HEK293 (cell line): ENCODE data around the gene DPF3.

Experiments
- CTCF ChIA-PET: fragments of 350-600 bp; formaldehyde crosslinking; extraction: SDS; loops from one replicate; lab custom pipeline; 2021; ENCODE audit warnings: antibody characterized with exemption; lab: Yijun Ruan, JAX
- POLR2A ChIA-PET: fragments of 300-600 bp; formaldehyde crosslinking; extraction: SDS; loops from one replicate; lab custom pipeline; 2020; ENCODE audit warnings: antibody characterized with exemption, inconsistent platforms; lab: Yijun Ruan, JAX
- H3K27ac ChIP-seq: fragments of 200-500 bp; sonication (Bioruptor generic); 2 replicates; pipeline ENCODE4 v1.5.1; 2014; ENCODE audit warnings: low read depth, low read length, control low read depth, inconsistent platforms; ENCODE audit errors: extremely low read depth
- H3K36me3 ChIP-seq, 2 experiments: fragments of 200-500 bp in 1 of 2; sonication (Bioruptor generic) in 1 of 2; 1 replicate in 1 of 2; 2 replicates in 1 of 2; pipeline ENCODE4 v1.5.1; 2014 to 2017; ENCODE audit warnings: inconsistent platforms in 2 of 2, low read length in 2 of 2; ENCODE audit not compliant: control insufficient read depth in 2 of 2, insufficient read depth in 1 of 2
- H3K4me1 ChIP-seq: fragments of 200-500 bp; sonication (Bioruptor generic); 2 replicates; pipeline ENCODE4 v1.5.1; 2014; ENCODE audit warnings: mild to moderate bottlenecking, low read length, inconsistent platforms; ENCODE audit not compliant: control insufficient read depth, insufficient read depth
- H3K4me3 ChIP-seq: 2 replicates; pipeline ENCODE4 v1.5.1; 2011; ENCODE audit warnings: low read depth, mild to moderate bottlenecking, control low read depth, low read length, moderate library complexity
- H3K9me3 ChIP-seq: fragments of 200-500 bp; sonication (Bioruptor generic); 2 replicates; pipeline ENCODE4 v1.5.1; 2014; ENCODE audit warnings: low read depth, low read length, inconsistent platforms; ENCODE audit not compliant: control insufficient read depth, insufficient read depth
- HOXC10 ChIP-seq: sonication (generic); formaldehyde crosslinking; IDR thresholded peaks from 2 replicates; pipeline ENCODE4 v1.8.1; 2023; ENCODE audit warnings: mild to moderate bottlenecking, missing genetic modification reagents
- REPIN1 ChIP-seq: fragments of 450-650 bp; formaldehyde crosslinking; IDR thresholded peaks from 2 replicates; pipeline ENCODE4 v1.5.1; 2017; ENCODE audit warnings: missing biosample characterization, missing genetic modification characterization, low read depth
- SCRT2 ChIP-seq: fragments of 450-650 bp; formaldehyde crosslinking; IDR thresholded peaks from 2 replicates; pipeline ENCODE4 v1.5.1; 2016; ENCODE audit warnings: missing biosample characterization, missing genetic modification characterization
- ZNF121 ChIP-seq: fragments of 450-650 bp; formaldehyde crosslinking; IDR thresholded peaks from 2 replicates; pipeline ENCODE4 v1.5.1; 2016; ENCODE audit warnings: missing biosample characterization, missing genetic modification characterization
- ZNF274 ChIP-seq, 2 experiments: fragments of 200-500 bp in 1 of 2; fragments of 450-650 bp in 1 of 2; sonication (Bioruptor generic) in 1 of 2; formaldehyde crosslinking in 1 of 2; IDR thresholded peaks; 2 replicates each; pipeline versions ENCODE4 v1.5.1 to v1.6.1; 2014 to 2016; ENCODE audit warnings: borderline replicate concordance in 1 of 2, inconsistent platforms in 1 of 2, low read length in 1 of 2, missing biosample characterization in 1 of 2, missing genetic modification characterization in 1 of 2
- ZNF354C ChIP-seq: fragments of 450-650 bp; formaldehyde crosslinking; IDR thresholded peaks from 2 replicates; pipeline ENCODE4 v1.5.1; 2016; ENCODE audit warnings: missing biosample characterization, missing genetic modification characterization, low read depth, borderline replicate concordance
- ZNF660 ChIP-seq: fragments of 450-650 bp; IDR thresholded peaks from 2 replicates; pipeline ENCODE4 v1.5.1; 2018; ENCODE audit warnings: missing biosample characterization, mild to moderate bottlenecking, missing genetic modification characterization
- ZSCAN30 ChIP-seq: fragments of 450-650 bp; IDR thresholded peaks from 2 replicates; pipeline ENCODE4 v1.5.1; 2018; ENCODE audit warnings: missing biosample characterization, mild to moderate bottlenecking, missing genetic modification characterization, moderate library complexity
- TF ChIP-seq, protein P1 (sequence below): fragments of 450-650 bp; formaldehyde crosslinking; IDR thresholded peaks from 2 replicates; pipeline ENCODE4 v1.5.1; 2016; ENCODE audit warnings: missing biosample characterization, missing genetic modification characterization
- TF ChIP-seq, protein P2 (sequence below): fragments of 450-650 bp; formaldehyde crosslinking; IDR thresholded peaks from 2 replicates; pipeline ENCODE4 v1.5.1; 2017; ENCODE audit warnings: missing biosample characterization, missing genetic modification characterization
- TF ChIP-seq, protein P3 (sequence below): fragments of 450-650 bp; formaldehyde crosslinking; IDR thresholded peaks from 2 replicates; pipeline ENCODE4 v1.5.1; 2016; ENCODE audit warnings: missing biosample characterization, missing genetic modification characterization
- TF ChIP-seq, protein P4 (sequence below): fragments of 450-650 bp; formaldehyde crosslinking; IDR thresholded peaks from 2 replicates; pipeline ENCODE4 v1.5.1; 2016; ENCODE audit warnings: missing biosample characterization, missing genetic modification characterization, borderline replicate concordance

DPF3 gene

DNA sequence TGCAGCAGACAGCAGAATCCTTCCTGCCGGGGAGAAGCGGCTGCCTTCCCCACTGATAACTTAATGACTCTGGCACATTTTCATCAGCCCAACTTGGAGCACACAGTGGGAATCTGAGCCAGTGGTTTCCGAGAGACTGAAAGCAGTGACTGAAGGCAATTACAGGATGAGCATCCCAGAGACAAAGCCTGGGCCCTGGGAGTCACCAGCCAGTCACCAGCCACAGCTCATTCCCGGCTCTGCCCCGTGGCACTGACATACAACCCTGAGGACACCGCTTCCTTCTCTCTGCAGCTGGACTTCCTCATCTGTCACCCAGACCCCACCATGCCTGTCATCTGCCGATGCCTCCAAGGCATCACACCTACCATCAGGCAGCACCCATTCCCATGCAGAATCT lies 192.3 kb downstream of the DPF3 start (continued):
- TF ChIP-seq ZNF354C (tag by site-specific recombination), result no peak

DNA sequence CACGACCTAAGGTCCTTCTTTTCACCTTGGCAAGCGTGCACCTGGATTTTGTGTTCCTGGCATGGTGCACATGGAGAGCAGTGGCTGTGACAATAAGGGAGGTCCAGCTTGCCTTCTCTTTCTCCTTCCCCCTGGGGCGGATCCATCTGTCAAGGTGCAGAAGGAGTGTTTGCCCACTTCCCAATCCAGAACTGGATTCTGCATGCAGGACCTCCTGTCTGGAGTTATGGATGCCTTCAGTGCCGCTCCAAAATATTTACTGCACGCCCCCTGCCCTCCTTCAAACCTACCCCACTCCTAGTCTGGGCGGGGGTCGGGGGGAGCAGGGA lies 192.7 kb downstream of the DPF3 start:
- H3K4me3 ChIP-seq, result no peak overlapping the region
- no peak for TF ChIP-seq ZNF121 (tag by site-specific recombination)
- TF ChIP-seq, protein P1, sequence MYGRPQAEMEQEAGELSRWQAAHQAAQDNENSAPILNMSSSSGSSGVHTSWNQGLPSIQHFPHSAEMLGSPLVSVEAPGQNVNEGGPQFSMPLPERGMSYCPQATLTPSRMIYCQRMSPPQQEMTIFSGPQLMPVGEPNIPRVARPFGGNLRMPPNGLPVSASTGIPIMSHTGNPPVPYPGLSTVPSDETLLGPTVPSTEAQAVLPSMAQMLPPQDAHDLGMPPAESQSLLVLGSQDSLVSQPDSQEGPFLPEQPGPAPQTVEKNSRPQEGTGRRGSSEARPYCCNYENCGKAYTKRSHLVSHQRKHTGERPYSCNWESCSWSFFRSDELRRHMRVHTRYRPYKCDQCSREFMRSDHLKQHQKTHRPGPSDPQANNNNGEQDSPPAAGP (tag by site-specific recombination), result no peak
- no peak for TF ChIP-seq REPIN1 (tag by site-specific recombination)
- TF ChIP-seq SCRT2, result no peak
- no peak for TF ChIP-seq ZNF660 (tag by site-specific recombination)
- TF ChIP-seq ZNF274 (IDR thresholded peaks at IDR 0.05; ENCODE audit: low read length), result no peak
- no peak for TF ChIP-seq ZNF274 (tag by site-specific recombination; IDR thresholded peaks at IDR 0.05; ENCODE audit: borderline replicate concordance)
- TF ChIP-seq, protein P2, sequence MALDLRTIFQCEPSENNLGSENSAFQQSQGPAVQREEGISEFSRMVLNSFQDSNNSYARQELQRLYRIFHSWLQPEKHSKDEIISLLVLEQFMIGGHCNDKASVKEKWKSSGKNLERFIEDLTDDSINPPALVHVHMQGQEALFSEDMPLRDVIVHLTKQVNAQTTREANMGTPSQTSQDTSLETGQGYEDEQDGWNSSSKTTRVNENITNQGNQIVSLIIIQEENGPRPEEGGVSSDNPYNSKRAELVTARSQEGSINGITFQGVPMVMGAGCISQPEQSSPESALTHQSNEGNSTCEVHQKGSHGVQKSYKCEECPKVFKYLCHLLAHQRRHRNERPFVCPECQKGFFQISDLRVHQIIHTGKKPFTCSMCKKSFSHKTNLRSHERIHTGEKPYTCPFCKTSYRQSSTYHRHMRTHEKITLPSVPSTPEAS (tag by site-specific recombination), result no peak
- TF ChIP-seq HOXC10, result no peak
- TF ChIP-seq, protein P3, sequence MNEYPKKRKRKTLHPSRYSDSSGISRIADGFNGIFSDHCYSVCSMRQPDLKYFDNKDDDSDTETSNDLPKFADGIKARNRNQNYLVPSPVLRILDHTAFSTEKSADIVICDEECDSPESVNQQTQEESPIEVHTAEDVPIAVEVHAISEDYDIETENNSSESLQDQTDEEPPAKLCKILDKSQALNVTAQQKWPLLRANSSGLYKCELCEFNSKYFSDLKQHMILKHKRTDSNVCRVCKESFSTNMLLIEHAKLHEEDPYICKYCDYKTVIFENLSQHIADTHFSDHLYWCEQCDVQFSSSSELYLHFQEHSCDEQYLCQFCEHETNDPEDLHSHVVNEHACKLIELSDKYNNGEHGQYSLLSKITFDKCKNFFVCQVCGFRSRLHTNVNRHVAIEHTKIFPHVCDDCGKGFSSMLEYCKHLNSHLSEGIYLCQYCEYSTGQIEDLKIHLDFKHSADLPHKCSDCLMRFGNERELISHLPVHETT (tag by site-specific recombination), result no peak
- no peak for TF ChIP-seq ZSCAN30 (tag by site-specific recombination)
- H3K9me3 ChIP-seq, result no peaks in the 10 kb centered on the region
- ChIA-PET CTCF (no interaction called here), POLR2A (no interaction called here)
- no peaks in the 10 kb centered on the region; a peak in 1 of 3 replicates for H3K36me3 ChIP-seq
- H3K27ac ChIP-seq, result no peak overlapping the region
- H3K4me1 ChIP-seq, result no peaks in the 10 kb centered on the region

DNA sequence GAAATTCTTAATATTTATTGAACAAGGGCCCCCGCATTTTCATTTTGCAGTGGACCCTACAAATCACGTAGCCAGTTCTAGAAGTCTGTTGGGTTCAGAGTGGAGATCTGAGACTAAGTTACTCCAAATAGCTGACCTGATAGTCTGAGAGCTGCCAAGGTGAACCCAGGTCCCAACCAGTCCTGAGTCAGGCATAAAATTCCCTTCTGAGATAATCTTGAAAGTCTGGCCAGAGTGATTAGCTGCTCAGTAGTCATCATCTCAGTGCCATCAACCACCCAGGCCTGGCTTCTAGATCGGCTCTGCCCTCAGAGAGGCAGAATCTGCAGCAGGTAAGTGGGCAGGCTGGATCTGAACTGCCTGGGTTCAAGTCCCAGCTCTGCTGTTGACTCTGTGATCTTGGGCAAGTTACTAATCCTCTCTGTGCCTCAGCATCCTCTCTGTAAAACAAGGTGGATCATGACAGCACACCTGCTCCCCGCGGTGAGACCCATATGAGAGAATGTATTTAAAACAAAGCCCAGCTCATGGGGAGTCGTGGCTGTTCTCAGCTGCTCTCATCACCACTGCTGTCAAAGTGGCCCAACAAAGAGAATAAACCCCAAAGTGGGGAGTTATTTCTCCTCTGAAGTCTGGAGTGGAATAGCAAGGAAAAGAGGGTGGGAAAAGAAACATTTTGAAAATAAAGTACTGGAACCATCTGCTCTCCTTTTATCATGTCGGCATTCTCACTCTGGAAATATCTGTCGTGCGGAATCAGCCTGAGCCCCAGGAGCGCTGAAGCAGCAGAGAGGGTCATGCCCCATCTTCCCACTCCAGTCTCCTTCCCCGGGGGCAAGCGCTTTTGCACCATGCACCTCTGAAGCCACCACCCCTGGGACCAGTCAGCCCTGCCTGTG lies 193.3 kb downstream of the DPF3 start:
- Histone ChIP-seq H3K4me1 (no peaks in the 10 kb centered on the region), H3K4me3 (no peak overlapping the region), H3K27ac (no peak overlapping the region), H3K9me3 (no peaks in the 10 kb centered on the region), H3K36me3 (no peaks in the 10 kb centered on the region; a peak in 1 of 3 replicates)
- TF ChIP-seq, protein P4, sequence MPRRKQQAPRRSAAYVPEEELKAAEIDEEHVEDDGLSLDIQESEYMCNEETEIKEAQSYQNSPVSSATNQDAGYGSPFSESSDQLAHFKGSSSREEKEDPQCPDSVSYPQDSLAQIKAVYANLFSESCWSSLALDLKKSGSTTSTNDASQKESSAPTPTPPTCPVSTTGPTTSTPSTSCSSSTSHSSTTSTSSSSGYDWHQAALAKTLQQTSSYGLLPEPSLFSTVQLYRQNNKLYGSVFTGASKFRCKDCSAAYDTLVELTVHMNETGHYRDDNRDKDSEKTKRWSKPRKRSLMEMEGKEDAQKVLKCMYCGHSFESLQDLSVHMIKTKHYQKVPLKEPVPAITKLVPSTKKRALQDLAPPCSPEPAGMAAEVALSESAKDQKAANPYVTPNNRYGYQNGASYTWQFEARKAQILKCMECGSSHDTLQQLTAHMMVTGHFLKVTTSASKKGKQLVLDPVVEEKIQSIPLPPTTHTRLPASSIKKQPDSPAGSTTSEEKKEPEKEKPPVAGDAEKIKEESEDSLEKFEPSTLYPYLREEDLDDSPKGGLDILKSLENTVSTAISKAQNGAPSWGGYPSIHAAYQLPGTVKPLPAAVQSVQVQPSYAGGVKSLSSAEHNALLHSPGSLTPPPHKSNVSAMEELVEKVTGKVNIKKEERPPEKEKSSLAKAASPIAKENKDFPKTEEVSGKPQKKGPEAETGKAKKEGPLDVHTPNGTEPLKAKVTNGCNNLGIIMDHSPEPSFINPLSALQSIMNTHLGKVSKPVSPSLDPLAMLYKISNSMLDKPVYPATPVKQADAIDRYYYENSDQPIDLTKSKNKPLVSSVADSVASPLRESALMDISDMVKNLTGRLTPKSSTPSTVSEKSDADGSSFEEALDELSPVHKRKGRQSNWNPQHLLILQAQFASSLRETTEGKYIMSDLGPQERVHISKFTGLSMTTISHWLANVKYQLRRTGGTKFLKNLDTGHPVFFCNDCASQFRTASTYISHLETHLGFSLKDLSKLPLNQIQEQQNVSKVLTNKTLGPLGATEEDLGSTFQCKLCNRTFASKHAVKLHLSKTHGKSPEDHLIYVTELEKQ (tag by site-specific recombination), result no peak
- POLR2A ChIA-PET, result no interaction called here
- CTCF ChIA-PET, result no interaction called here
